ENCODE results near the gene FAM180A. TPM values are rescaled to one million over a fixed set of nuclear protein-coding genes. Genes with fewer than 3 reads are reported as not detected.
A peak's percentile ranks its signal among the peaks of the same experiment; 100 is the strongest.

Gene FAM180A
- total RNA-seq, 1 donor: 3.0 TPM

DNA sequence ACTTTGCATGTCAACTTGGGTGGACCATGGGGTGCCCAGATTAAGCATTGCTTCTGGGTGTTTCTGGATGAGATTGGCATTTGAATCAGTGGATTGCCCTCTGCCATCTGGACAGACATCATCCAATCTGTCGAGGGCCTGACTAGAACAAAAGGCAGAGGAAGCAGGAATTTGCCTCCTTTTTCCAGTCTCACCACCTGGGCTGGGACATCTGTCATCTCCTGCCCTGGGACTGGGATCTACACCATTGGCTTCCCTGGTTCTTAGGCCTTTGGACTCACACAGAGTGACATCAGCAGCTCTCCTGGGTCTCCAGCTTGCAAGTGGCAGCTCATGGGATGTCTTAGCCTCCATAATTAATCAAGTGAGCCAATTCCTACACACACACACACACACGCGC lies 30.9 kb downstream of the FAM180A start:
- TF ChIP-seq, protein P1, sequence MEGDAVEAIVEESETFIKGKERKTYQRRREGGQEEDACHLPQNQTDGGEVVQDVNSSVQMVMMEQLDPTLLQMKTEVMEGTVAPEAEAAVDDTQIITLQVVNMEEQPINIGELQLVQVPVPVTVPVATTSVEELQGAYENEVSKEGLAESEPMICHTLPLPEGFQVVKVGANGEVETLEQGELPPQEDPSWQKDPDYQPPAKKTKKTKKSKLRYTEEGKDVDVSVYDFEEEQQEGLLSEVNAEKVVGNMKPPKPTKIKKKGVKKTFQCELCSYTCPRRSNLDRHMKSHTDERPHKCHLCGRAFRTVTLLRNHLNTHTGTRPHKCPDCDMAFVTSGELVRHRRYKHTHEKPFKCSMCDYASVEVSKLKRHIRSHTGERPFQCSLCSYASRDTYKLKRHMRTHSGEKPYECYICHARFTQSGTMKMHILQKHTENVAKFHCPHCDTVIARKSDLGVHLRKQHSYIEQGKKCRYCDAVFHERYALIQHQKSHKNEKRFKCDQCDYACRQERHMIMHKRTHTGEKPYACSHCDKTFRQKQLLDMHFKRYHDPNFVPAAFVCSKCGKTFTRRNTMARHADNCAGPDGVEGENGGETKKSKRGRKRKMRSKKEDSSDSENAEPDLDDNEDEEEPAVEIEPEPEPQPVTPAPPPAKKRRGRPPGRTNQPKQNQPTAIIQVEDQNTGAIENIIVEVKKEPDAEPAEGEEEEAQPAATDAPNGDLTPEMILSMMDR (IDR thresholded peaks at IDR 0.05; ENCODE audit: insufficient read depth, low read depth, low read length): no peak
- H3K4me3 ChIP-seq (ENCODE audit: low read depth, low read length): no peak overlapping the region
- no peak for DNase-seq (ENCODE audit: low read depth)

DNA sequence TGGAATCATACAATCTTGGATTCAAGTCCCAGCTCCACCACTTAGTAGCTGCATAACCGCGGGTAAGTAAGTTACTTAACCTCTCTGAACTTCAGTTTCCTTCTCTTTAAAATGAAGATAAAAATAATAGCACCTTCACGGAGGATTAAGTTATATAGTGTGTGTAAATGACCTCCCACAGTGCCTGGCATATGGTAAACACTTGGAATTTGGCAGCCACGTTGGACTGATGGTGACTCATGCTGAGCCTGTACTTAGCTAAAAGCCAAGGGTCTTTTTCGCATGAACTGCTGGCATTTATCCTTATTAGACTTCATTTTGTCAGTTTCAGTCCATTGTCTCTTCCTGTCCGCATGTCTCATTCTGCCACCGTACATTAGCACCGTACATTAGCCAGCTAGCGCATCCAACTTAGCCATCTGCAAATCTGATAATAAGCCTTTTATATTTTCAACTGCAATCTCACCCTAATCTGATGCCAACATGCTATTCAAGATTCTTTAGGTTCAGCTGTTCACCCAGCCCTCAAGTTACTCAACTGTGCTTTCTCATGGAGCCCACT lies 31.9 kb downstream of the FAM180A start:
- H3K4me3 ChIP-seq (ENCODE audit: low read depth, low read length): no peak overlapping the region
- DNase-seq (ENCODE audit: low read depth): peak; percentile 72
- TF ChIP-seq, protein P1 (IDR thresholded peaks at IDR 0.05; ENCODE audit: insufficient read depth, low read depth, low read length): no peak

DNA sequence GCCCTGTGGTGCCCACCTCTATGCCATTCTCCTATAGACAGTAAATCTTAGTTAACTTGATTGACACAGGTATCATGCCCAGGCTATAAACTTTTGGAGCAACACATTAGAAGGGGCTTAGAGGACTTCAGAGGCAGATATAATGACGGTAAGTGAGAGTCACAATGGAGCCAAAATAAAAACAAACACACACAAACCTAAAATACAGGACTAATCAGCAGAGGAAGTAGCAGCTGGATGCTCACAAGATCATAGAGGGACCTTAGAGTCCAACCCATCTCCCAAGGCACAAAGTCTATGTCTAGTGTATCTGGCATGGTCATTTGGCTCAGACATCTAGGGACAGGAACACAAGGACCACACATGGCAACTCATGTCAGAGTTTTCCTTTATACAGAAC lies 32.9 kb downstream of the FAM180A start:
- TF ChIP-seq, protein P1 (IDR thresholded peaks at IDR 0.05; ENCODE audit: insufficient read depth, low read depth, low read length): no peak
- no peak for DNase-seq (ENCODE audit: low read depth)
- no peak overlapping the region for H3K4me3 ChIP-seq (ENCODE audit: low read depth, low read length)

DNA sequence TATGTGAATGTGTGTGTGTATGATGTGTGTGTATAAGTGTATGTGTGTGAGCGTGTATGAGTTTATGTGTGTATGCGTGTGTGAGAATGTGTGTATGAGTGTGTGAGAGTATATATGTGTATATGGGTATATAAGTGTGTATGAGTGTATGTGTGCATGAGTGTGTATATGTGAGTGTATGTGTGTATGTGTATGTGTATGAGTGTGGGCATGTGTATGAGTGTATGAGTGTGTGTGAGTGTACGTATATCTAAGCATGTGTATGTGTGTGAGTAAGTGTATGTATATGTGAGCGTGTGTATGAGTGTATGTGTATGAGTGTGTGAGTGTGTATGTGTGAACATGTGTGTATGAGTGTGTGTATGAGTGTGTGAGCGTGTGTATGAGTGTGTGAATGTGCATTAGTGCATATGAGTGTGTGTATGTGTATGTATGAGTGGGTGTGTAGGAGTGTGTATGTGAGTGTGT lies 33.5 kb downstream of the FAM180A start:
- TF ChIP-seq, protein P1 (IDR thresholded peaks at IDR 0.05; ENCODE audit: insufficient read depth, low read depth, low read length): no peak
- DNase-seq (ENCODE audit: low read depth): no peak
- H3K4me3 ChIP-seq (ENCODE audit: low read depth, low read length): no peak overlapping the region

DNA sequence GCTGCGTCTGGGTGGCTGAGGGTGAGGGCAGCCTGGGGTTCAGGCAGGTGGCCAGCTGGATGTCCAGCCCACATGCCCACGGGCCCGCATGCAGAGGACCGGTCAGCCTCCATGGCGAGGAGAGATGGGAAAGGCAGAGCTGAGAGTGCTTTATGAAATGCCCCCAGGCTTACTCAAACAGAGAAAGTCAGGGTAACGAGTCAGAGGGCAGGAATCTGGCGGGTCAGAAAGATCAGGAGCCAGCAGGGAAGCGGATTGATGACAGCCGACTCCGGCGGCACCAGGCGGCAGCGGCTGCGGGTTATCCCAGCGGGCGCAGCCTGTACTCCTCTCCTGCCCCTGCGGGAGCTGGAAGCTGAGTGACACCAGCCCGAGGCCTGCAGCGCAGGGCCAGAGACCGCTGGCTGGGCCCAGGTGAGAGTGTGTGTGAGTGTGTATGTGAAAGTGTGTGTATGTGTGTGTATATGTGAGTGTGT lies 34.0 kb downstream of the FAM180A start:
- DNase-seq (ENCODE audit: low read depth): peak; percentile 27
- TF ChIP-seq, protein P1 (IDR thresholded peaks at IDR 0.05; ENCODE audit: insufficient read depth, low read depth, low read length): no peak
- H3K4me3 ChIP-seq (ENCODE audit: low read depth, low read length): no peak overlapping the region

DNA sequence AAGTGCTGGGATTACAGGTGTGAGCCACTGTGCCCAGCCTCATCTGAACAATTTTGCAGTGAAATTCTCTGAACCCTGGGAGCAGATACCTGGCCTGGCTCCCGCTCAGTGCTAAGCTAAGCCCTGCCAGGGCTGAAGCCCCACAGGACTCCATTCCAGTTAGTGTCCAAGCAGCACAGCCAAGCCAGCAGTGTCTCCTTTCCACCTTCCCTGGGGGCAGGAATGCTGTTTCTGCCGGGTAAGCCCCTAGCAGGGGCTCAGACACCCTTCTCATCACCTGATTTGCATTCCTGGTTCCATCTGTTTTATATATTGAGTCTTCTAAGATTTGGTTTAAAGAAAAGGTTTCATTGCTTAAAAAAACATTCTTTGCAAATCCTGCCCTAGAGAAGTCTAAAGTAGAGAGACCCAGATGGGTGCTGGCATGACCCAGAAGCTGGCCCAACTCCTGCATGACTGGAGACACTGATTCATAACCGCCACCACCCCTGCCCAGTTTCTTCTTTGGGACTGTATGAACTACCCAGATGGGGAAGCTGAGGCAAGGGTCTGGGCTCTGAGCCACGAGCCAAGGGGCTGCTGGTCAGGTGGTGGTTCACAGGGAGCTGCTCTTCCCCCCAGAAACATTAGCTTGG lies 34.7 kb downstream of the FAM180A start:
- no peak overlapping the region for H3K4me3 ChIP-seq (ENCODE audit: low read depth, low read length)
- no peak for DNase-seq (ENCODE audit: low read depth)
- TF ChIP-seq, protein P1 (IDR thresholded peaks at IDR 0.05; ENCODE audit: insufficient read depth, low read depth, low read length): no peak

Measured in fibroblast of villous mesenchyme (primary cell).